ENCODE results near the gene CHST11.

Gene CHST11

GRCh38 chr12:104434129-104434528 is 22.6 kb upstream of the CHST11 start:
- no peak for DNase-seq

GRCh38 chr12:104435175-104435574 is 21.6 kb upstream of the CHST11 start:
- no peak for DNase-seq

- DNase-seq, result no peak
These were observed 21.0 kb upstream of the CHST11 start for GRCh38 chr12:104435765-104436164.

GRCh38 chr12:104436790-104437189 is 20.0 kb upstream of the CHST11 start:
- DNase-seq, result no peak

GRCh38 chr12:104438134-104438533 is 18.6 kb upstream of the CHST11 start:
- no peak for DNase-seq

- DNase-seq, result no peak
These were observed 17.6 kb upstream of the CHST11 start for GRCh38 chr12:104439137-104439536.

- DNase-seq, result no peak
These were observed 13.7 kb upstream of the CHST11 start for GRCh38 chr12:104443008-104443407.

- no peak for DNase-seq
These were observed 9.9 kb upstream of the CHST11 start for GRCh38 chr12:104446646-104447421.

GRCh38 chr12:104448031-104448430 is 8.7 kb upstream of the CHST11 start:
- no peak for DNase-seq

- DNase-seq, result no peak
These were observed 8.3 kb upstream of the CHST11 start for GRCh38 chr12:104448451-104448850.

- DNase-seq, result no peak
These were observed 6.0 kb upstream of the CHST11 start for GRCh38 chr12:104450700-104451099.

GRCh38 chr12:104452087-104452486 is 4.7 kb upstream of the CHST11 start:
- no peak for DNase-seq

GRCh38 chr12:104453133-104453532 is 3.6 kb upstream of the CHST11 start:
- no peak for DNase-seq

- DNase-seq, result no peak
These were observed 1.8 kb upstream of the CHST11 start for GRCh38 chr12:104454997-104455396.

GRCh38 chr12:104455578-104456416 is 951 bp upstream of the CHST11 start:
- DNase-seq, result no peak

- DNase-seq, result peak; percentile 57 to 66
These were observed 400 bp downstream of the CHST11 start for GRCh38 chr12:104456950-104457745.

GRCh38 chr12:104457746-104458693 is 1.3 kb downstream of the CHST11 start:
- peak; percentile 64 for DNase-seq

- peak in 1 of 2 donors; percentile 39 for DNase-seq
These were observed 2.1 kb downstream of the CHST11 start for GRCh38 chr12:104458694-104459367.

GRCh38 chr12:104459368-104459909 is 2.7 kb downstream of the CHST11 start:
- no peak for DNase-seq

GRCh38 chr12:104460041-104460719 is 3.4 kb downstream of the CHST11 start:
- no peak for DNase-seq

Data from CD4-positive, alpha-beta T cell treated with Interleukin-4 for 1 hour (primary cell).